HG03066 (cell line): ENCODE results near the gene CSF2RB.
A peak's percentile ranks its signal among the peaks of the same experiment; 100 is the strongest.

Experiments used
- ATAC-seq: cut with Tn5 transposase; IDR thresholded peaks from one replicate; pipeline ENCODE4 v1.9.1; 2021; ENCODE audit warnings: low read depth; ENCODE audit not compliant: unreplicated experiment

Gene CSF2RB

GRCh38 chr22:36887162-36887561, 26.3 kb upstream of the CSF2RB start:
- no peak for ATAC-seq

- ATAC-seq, result no peak
These were observed 21.8 kb upstream of the CSF2RB start for GRCh38 chr22:36891646-36892045.

- ATAC-seq, result no peak
These were observed 21.1 kb upstream of the CSF2RB start for GRCh38 chr22:36892292-36892691.

- no peak for ATAC-seq
These were observed 20.2 kb upstream of the CSF2RB start for GRCh38 chr22:36893262-36893661.

- no peak for ATAC-seq
These were observed 19.2 kb upstream of the CSF2RB start for GRCh38 chr22:36894266-36894665.

GRCh38 chr22:36897611-36898010, 15.8 kb upstream of the CSF2RB start:
- ATAC-seq, result no peak

GRCh38 chr22:36898690-36899089, 14.7 kb upstream of the CSF2RB start:
- no peak for ATAC-seq

GRCh38 chr22:36899498-36899897, 13.9 kb upstream of the CSF2RB start:
- ATAC-seq, result no peak

GRCh38 chr22:36900225-36900624, 13.2 kb upstream of the CSF2RB start:
- no peak for ATAC-seq

- no peak for ATAC-seq
These were observed 12.5 kb upstream of the CSF2RB start for GRCh38 chr22:36900880-36901279.

- ATAC-seq, result peak; percentile 66
These were observed 11.9 kb upstream of the CSF2RB start for GRCh38 chr22:36901411-36902142.

- no peak for ATAC-seq
These were observed 11.1 kb upstream of the CSF2RB start for GRCh38 chr22:36902143-36902926.

GRCh38 chr22:36904260-36904880, 9.1 kb upstream of the CSF2RB start:
- ATAC-seq, result no peak

- ATAC-seq, result no peak
These were observed 5.9 kb upstream of the CSF2RB start for GRCh38 chr22:36907253-36908195.

- ATAC-seq, result no peak
These were observed 3.0 kb upstream of the CSF2RB start for GRCh38 chr22:36910461-36910860.

- no peak for ATAC-seq
These were observed 1.4 kb upstream of the CSF2RB start for GRCh38 chr22:36911887-36912661.

- no peak for ATAC-seq
These were observed 568 bp upstream of the CSF2RB start for GRCh38 chr22:36912694-36913426.

GRCh38 chr22:36914390-36914752, 943 bp downstream of the CSF2RB start:
- ATAC-seq, result no peak

GRCh38 chr22:36916034-36916433, 2.6 kb downstream of the CSF2RB start:
- no peak for ATAC-seq
